Stimulated activated CD4-positive, alpha-beta T cell treated with anti-CD3 and anti-CD28 coated beads, TNF-alpha, amount 100 ng/mL, for 1 hour (primary cell): ENCODE measurements around the gene DPH2.

Experiments used
- DNase-seq, 3 donors: peaks; one replicate each; pipeline ENCODE4 v3.0.0-alpha.2; 2020; ENCODE audit warnings: low read depth in 3 of 3, low spot score in 1 of 3

The DPH2 gene

GRCh38 chr1:43944860-43945259 lies 24.9 kb upstream of the DPH2 start:
- DNase-seq = no peak

GRCh38 chr1:43945674-43946235 lies 24.1 kb upstream of the DPH2 start:
- no peak for DNase-seq

GRCh38 chr1:43946236-43947060 lies 23.4 kb upstream of the DPH2 start, which contains the start of gene IPO13:
IPO13 (plus strand) TSS chr1:43946950; CDS start chr1:43947601, 651 bp downstream.
- peak; percentile 82 to 90 (median 87) for DNase-seq

DNA sequence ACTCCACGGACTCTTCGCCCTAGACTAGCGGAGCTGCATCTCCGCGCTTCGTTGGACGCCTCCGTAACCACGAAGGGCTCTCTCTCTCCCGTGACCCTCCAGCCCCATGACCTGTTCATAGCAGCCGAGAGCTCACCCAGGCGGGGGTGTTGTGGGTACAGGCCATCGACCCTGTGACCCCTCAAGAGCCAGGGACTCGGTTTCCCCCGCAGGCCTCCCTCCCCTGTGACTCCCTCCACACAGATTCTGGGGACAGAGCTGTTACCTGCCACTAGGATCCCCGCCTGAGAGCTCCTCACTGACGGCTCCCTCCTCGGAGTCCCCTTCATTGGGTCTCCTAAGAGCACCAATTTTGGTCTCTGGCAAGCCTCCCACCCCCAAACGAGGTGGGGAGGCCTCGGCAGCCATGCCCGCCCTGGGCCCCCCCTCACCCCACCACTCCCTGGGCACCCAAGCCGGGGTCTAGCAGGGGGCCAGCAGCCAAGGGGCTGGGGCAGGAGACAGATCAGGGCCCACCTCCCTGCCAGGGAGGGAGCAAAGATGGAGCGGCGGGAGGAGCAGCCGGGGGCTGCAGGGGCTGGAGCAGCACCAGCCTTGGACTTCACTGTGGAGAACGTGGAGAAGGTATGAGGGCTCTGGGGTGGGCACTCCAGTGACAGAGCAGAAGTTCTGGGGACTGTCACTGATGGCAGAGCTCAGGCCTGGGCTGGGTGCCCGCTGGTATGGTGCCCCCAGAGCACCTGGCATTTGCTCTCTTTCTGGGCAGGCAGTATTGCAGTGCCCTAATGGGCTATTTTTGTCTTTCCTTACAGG lies 22.5 kb upstream of the DPH2 start:
- no peak for DNase-seq

- no peak for DNase-seq
Observed at GRCh38 chr1:43947874-43948437, 21.9 kb upstream of the DPH2 start.

DNA sequence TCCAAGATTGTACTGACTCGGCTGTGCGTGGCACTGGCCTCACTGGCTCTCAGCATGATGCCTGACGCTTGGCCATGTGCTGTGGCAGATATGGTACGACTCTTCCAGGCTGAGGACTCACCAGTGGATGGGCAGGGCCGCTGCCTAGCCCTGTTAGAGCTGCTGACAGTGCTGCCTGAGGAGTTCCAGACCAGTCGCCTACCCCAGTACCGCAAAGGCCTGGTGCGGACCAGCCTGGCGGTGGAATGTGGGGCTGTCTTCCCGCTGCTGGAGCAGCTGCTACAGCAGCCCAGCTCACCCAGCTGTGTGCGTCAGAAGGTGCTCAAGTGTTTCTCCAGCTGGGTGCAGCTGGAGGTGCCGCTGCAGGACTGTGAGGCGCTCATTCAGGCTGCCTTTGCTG lies 20.1 kb upstream of the DPH2 start:
- no peak for DNase-seq

GRCh38 chr1:43951021-43951985 lies 18.5 kb upstream of the DPH2 start:
- no peak for DNase-seq

DNA sequence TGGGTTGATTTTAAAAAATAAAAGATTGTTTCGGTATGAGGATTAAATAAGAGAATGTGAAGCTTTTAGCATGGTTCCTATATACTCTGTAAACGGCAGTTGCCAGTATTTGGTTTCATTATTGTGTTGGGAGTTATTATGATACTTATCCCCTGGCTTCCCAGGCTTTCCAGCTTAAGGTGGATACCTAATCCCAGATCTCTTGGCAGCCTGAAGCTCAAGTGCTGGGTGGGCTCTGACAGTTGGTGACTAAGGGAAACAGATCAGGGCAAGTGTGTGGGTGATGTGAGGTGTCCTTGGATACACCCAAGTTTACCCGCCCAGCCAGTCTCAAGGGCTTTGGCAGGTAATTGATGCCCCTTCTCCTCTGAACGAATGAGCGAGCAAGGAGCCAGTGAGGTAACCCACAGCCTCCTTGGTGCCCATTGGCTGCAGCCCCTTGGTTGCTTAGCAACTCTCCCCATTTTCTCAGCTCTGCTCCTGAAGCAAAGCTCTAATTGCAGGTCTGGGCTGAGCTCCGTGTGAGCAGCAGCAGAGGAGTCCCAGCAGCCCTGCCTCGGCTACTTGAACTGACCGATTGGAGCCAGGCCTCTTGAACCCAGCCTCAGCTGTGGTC lies 17.0 kb upstream of the DPH2 start:
- DNase-seq = no peak

GRCh38 chr1:43953361-43953760 lies 16.4 kb upstream of the DPH2 start:
- no peak for DNase-seq

DNA sequence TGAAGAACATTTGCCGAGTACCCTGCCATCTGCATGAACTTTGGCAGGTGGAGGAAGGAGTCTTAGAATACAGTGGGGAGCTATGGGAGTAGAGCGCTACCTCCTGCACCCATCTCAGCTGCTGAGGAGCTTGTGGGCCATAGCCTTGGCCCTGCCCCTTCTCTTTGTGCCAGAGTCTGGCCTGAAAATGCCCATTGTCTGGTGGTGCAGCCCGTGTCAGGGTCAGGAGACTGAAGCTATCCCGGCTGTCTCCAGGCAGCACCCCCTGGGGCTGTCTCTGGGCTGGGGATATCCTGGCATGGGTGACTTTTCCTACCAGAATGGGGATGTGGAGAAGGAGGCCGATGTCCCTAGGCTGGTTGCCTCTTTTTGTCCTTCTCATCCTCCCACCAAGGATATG lies 15.8 kb upstream of the DPH2 start:
- DNase-seq = no peak

DNA sequence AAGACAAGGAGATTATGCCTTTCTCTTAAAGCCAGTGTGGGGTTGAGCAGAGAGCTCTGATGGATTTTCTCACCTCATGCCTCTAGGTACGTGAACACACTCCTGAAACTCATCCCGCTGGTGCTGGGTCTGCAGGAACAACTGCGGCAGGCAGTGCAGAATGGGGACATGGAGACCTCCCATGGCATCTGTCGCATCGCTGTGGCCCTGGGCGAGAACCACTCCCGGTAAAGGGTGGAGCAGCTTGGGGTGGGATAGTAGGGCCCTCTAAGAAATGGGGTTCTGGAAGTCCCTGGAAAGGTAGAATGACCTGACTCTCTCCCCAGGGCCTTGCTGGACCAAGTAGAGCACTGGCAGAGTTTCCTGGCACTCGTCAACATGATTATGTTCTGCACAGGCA lies 13.6 kb upstream of the DPH2 start:
- no peak for DNase-seq

DNA sequence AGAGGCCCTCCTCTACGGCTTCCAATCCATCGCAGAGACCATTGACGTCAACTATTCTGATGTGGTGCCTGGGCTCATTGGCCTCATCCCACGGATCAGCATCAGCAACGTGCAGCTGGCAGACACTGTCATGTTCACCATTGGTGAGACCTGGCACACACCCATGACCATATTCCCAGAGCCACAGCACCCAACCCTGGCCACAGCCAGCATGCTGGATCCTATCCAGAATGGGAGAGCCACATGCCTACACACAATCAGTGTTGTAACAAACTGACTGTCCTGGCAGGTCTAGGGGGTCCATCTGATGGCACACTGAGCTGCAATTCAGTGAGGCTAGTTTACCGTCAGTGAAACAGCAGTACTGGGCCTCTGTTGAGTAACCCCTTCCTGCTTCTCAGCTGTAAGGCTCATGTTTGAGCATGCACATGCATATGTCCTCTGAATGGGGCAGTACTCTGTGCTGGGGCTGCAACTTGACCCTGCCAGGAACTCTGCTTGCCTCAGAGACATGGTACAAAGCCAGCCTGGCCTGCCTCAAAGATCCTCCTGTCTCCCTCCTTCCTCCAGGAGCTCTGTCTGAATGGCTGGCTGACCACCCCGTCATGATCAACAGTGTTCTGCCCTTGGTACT lies 12.3 kb upstream of the DPH2 start:
- no peak for DNase-seq

- DNase-seq = no peak
Observed at GRCh38 chr1:43958351-43959255, 11.2 kb upstream of the DPH2 start.

- no peak for DNase-seq
Observed at GRCh38 chr1:43960798-43961197, 9.0 kb upstream of the DPH2 start.

- no peak for DNase-seq
Observed at GRCh38 chr1:43961692-43962091, 8.1 kb upstream of the DPH2 start.

DNA sequence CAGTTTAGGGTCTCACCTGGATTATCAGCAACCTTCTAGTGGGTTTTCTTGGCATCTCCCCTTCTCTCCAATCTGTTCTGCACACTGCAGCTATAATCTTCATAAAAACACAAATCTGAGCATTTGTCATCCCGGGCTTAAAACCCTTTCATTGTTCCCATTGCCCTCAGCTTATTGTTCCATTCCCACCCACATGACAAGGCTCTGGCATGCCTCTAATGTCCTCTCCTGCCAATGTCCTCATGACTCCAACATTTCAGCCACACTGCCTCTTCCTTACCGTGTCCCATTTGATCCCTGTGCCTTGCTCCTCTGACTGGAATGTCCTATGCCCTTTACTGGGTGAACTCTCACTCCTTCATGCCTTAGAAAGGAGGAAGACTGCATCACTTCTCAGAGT lies 7.5 kb upstream of the DPH2 start:
- DNase-seq = no peak

- no peak for DNase-seq
Observed at GRCh38 chr1:43963006-43963405, 6.8 kb upstream of the DPH2 start.

GRCh38 chr1:43963890-43964289 lies 5.9 kb upstream of the DPH2 start:
- DNase-seq = no peak

- no peak for DNase-seq
Observed at GRCh38 chr1:43965316-43965715, 4.5 kb upstream of the DPH2 start.
